Measurements from ENCODE around the gene NRBF2. TPM values are rescaled to one million over a fixed set of nuclear protein-coding genes. Genes with fewer than 3 reads are reported as not detected.

NRBF2 gene
- total RNA-seq, 1 experiment from 2014 or later, result 22.1 TPM

GRCh38 chr10:63133821-63134557 lies 861 bp downstream of the NRBF2 start:
- BruUV-seq (replicated peaks), result TSS peak; percentile 37
- Histone ChIP-seq H2AFZ (peak overlapping the region; percentile 93), H4K20me1 (ENCODE audit: insufficient read depth) (peaks cover 36% of the 10 kb centered on the region), H3K4me2 (peak overlapping the region; percentile 84), H3K27ac (peak overlapping the region; percentile 75), H3K9me2 (ENCODE audit: insufficient read depth) (no peaks in the 10 kb centered on the region), H3K9me3 (ENCODE audit: insufficient read depth, low read depth) (peaks cover 7% of the 10 kb centered on the region), H3K79me2 (ENCODE audit: low read depth) (peaks cover 56% of the 10 kb centered on the region), H3K36me3 (ENCODE audit: low read depth) (0 out of 2 replicates have a peak, but pooled peaks cover 8% of the 10 kb centered on the region), H3K27me3 (ENCODE audit: insufficient read depth, low read depth) (no peaks in the 10 kb centered on the region), H3F3A (ENCODE audit: insufficient read depth, low read depth) (no peaks in the 10 kb centered on the region; the same call in 1 of the 2 replicates), H3K4me1 (replicated peaks; ENCODE audit: insufficient read depth) (peaks cover 15% of the 10 kb centered on the region; the same call in 1 of the 2 replicates), H3K4me3 (peak overlapping the region; percentile 87)
- DNase-seq, result peak in 1 of 2 experiments; percentile 51
- POLR2A ChIA-PET (ENCODE audit: unreplicated experiment), result interaction anchor here (0.7 to 0.9 kb wide), 2 partner anchors 38 to 50 kb away, joined by 3 to 4 read pairs; no protein-coding TSS in a partner anchor
- intact Hi-C loops (cut with micrococcal nuclease; ENCODE audit: unreplicated experiment), result loop anchor here (2.0 kb wide), 1 partner anchor 317 kb away; the partner anchor contains the start of gene EGR2
- CTCF ChIA-PET, result interaction anchor here (0.6 kb wide), 1 partner anchor 1072 kb away, joined by 4 read pairs; no protein-coding TSS in a partner anchor
- no peak for TF ChIP-seq CTCF (conservative IDR thresholded peaks at IDR 0.05)
- TF ChIP-seq EZH2 (IDR thresholded peaks at IDR 0.05; ENCODE audit: low read depth), result no peak

DNA sequence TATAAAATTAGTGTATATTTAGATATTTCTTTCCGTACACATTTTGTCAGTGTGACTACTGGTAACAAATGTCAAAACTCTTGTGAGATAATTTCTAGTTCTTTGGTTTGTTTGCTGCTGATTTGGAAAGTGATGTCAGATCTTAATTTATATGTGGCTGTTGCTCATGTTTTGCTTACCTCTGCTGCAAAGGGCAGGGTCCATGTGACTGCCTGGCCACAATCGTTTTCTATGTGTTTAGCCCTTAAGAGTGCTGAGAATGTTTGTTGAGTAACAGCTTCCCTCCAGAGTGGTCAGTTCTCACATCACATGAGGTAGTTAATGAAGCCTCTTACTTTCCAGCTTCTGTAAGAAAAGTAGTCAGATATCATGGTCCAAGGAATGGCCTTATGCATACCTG lies 4.2 kb downstream of the NRBF2 start:
- no peaks in the 10 kb centered on the region; the same call in 1 of the 2 replicates for H3F3A ChIP-seq (ENCODE audit: insufficient read depth, low read depth)
- POLR2A ChIA-PET (ENCODE audit: unreplicated experiment), result interaction anchor here (0.7 to 0.9 kb wide), 2 partner anchors 416 to 868 kb away, joined by 3 read pairs; no protein-coding TSS in a partner anchor
- BruUV-seq (replicated peaks), result no TSS peak
- H3K27ac ChIP-seq, result no peak overlapping the region
- H2AFZ ChIP-seq, result no peak overlapping the region
- H3K27me3 ChIP-seq (ENCODE audit: insufficient read depth, low read depth), result no peaks in the 10 kb centered on the region
- CTCF ChIA-PET, result no interaction called here
- no peak for DNase-seq
- no peak overlapping the region for H3K4me2 ChIP-seq
- no peaks in the 10 kb centered on the region for H3K9me2 ChIP-seq (ENCODE audit: insufficient read depth)
- H3K4me3 ChIP-seq, result no peak overlapping the region
- peaks cover 89% of the 10 kb centered on the region for H3K79me2 ChIP-seq (ENCODE audit: low read depth)
- peaks cover 62% of the 10 kb centered on the region for H4K20me1 ChIP-seq (ENCODE audit: insufficient read depth)
- TF ChIP-seq CTCF (conservative IDR thresholded peaks at IDR 0.05) (no peak), EZH2 (IDR thresholded peaks at IDR 0.05; ENCODE audit: low read depth) (no peak)
- 0 out of 2 replicates have a peak, but pooled peaks cover 8% of the 10 kb centered on the region for H3K36me3 ChIP-seq (ENCODE audit: low read depth)
- intact Hi-C loops (cut with micrococcal nuclease; ENCODE audit: unreplicated experiment), result no loop called here
- H3K9me3 ChIP-seq (ENCODE audit: insufficient read depth, low read depth), result peaks cover 5% of the 10 kb centered on the region
- H3K4me1 ChIP-seq (replicated peaks; ENCODE audit: insufficient read depth), result peaks cover 15% of the 10 kb centered on the region; the same call in 1 of the 2 replicates

GRCh38 chr10:63140077-63140476 lies 6.9 kb downstream of the NRBF2 start:
- Histone ChIP-seq H3K9me2 (ENCODE audit: insufficient read depth) (no peaks in the 10 kb centered on the region), H3K27ac (no peak overlapping the region), H3K4me3 (no peak overlapping the region), H3F3A (ENCODE audit: insufficient read depth, low read depth) (no peaks in the 10 kb centered on the region), H3K4me1 (replicated peaks; ENCODE audit: insufficient read depth) (peaks cover 3% of the 10 kb centered on the region; the same call in 1 of the 2 replicates), H3K9me3 (ENCODE audit: insufficient read depth, low read depth) (no peaks in the 10 kb centered on the region), H3K79me2 (ENCODE audit: low read depth) (peaks cover 97% of the 10 kb centered on the region), H3K36me3 (ENCODE audit: low read depth) (0 out of 2 replicates have a peak, but pooled peaks cover 7% of the 10 kb centered on the region), H2AFZ (no peak overlapping the region), H3K27me3 (ENCODE audit: insufficient read depth, low read depth) (no peaks in the 10 kb centered on the region), H4K20me1 (ENCODE audit: insufficient read depth) (peaks cover 86% of the 10 kb centered on the region), H3K4me2 (no peak overlapping the region)
- no peak for DNase-seq
- ChIA-PET POLR2A (ENCODE audit: unreplicated experiment) (no interaction called here), CTCF (no interaction called here)
- TF ChIP-seq CTCF (conservative IDR thresholded peaks at IDR 0.05) (no peak), EZH2 (IDR thresholded peaks at IDR 0.05; ENCODE audit: low read depth) (no peak)
- intact Hi-C loops (cut with micrococcal nuclease; ENCODE audit: unreplicated experiment), result no loop called here
- BruUV-seq (replicated peaks), result no TSS peak
